ENCODE measurements around the gene BLID.

DNA sequence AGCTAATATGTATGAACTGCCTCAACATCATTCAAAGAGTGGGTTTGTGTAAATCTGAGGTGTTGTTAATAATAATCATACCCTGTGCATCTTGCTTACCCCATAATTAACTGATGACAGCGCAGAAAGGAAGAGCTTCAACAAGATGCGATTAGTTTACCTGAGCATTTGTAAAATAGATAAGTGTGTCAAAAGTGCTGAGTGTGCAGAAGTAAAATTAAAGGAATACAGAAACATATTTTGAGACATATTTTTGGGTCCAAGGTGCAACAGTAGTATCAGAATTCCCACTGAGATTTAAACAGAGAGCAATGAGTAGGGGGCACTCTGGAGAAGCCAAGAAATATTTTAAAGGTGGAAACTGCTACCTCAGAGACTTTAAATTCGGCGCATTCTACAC lies 6.1 kb downstream of the BLID start:
- TF ChIP-seq, protein P1, sequence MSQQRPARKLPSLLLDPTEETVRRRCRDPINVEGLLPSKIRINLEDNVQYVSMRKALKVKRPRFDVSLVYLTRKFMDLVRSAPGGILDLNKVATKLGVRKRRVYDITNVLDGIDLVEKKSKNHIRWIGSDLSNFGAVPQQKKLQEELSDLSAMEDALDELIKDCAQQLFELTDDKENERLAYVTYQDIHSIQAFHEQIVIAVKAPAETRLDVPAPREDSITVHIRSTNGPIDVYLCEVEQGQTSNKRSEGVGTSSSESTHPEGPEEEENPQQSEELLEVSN (IDR thresholded peaks at IDR 0.05): no peak
- TF ChIP-seq CTCF (IDR thresholded peaks at IDR 0.05; ENCODE audit: control extremely low read depth in 1 of 3, insufficient read depth in 1 of 3, low read depth in 1 of 3, low read length in 3 of 3) (no peak), NANOG (IDR thresholded peaks at IDR 0.05; ENCODE audit: insufficient read depth, low read depth, low read length, poor library complexity, severe bottlenecking) (no peak), KDM5A (IDR thresholded peaks at IDR 0.05; ENCODE audit: low read length) (no peak), SP2 (IDR thresholded peaks at IDR 0.05; ENCODE audit: low read length) (no peak), SAP30 (IDR thresholded peaks at IDR 0.05; ENCODE audit: insufficient read depth, insufficient replicate concordance, low read length) (no peak), KDM1A (IDR thresholded peaks at IDR 0.05; ENCODE audit: borderline replicate concordance, low read length) (no peak), ZNF274 (IDR thresholded peaks at IDR 0.05; ENCODE audit: borderline replicate concordance, extremely low read depth, low read length) (no peak), POLR2AphosphoS5 (IDR thresholded peaks at IDR 0.05; ENCODE audit: low read depth, low read length) (no peak), EP300 (IDR thresholded peaks at IDR 0.05; ENCODE audit: borderline replicate concordance in 1 of 2, low read depth in 2 of 2, low read length in 2 of 2) (no peak), POLR2A (IDR thresholded peaks at IDR 0.05; ENCODE audit: control extremely low read depth in 1 of 2, low read depth in 2 of 2, low read length in 2 of 2) (no peak), BCL11A (IDR thresholded peaks at IDR 0.05; ENCODE audit: low read depth in 2 of 2, low read length in 2 of 2) (no peak), TCF12 (IDR thresholded peaks at IDR 0.05; ENCODE audit: low read depth, low read length) (no peak)
